ENCODE data around the gene THADA. TPM values are rescaled to one million over a fixed set of nuclear protein-coding genes. Genes with fewer than 3 reads are reported as not detected.

THADA gene
- total RNA-seq, 3 donors from 2014 or later (not counting 1 experiment from before 2014, with no cell fraction given): 34.1 to 35.7 (median 35.3) TPM

GRCh38 chr2:43518718-43519117 is 77.1 kb downstream of the THADA start:
- Histone ChIP-seq H3K9me3 (ENCODE audit: control insufficient read depth, insufficient read depth, low read length) (no peaks in the 10 kb centered on the region), H3K4me1 (ENCODE audit: control insufficient read depth, insufficient read depth, low read length) (no peaks in the 10 kb centered on the region), H3K27me3 (ENCODE audit: control insufficient read depth, insufficient read depth, low read length) (no peaks in the 10 kb centered on the region), H3K4me3 (ENCODE audit: low read length) (no peak overlapping the region), H3K36me3 (ENCODE audit: control insufficient read depth, insufficient read depth, low read length) (no peaks in the 10 kb centered on the region), H3K27ac (ENCODE audit: low read length) (no peak overlapping the region)
- H3K27me3 Mint-ChIP-seq (ENCODE audit: low read depth in 2 of 2): no peaks in the 10 kb centered on the region
- ATAC-seq: no peak
- intact Hi-C loops (cut with micrococcal nuclease): no loop called here
- DNase-seq: no peak
- H3K4me3 Mint-ChIP-seq: no peak overlapping the region
- H3K9me3 Mint-ChIP-seq: no peaks in the 10 kb centered on the region
- H3K4me1 Mint-ChIP-seq: peaks cover 5 to 7% of the 10 kb centered on the region in 2 donors
- H3K27ac Mint-ChIP-seq: peak overlapping the region; percentile 7 to 59
- H3K36me3 Mint-ChIP-seq: no peaks in the 10 kb centered on the region
- whole genome bisulfite sequencing (ENCODE audit: insufficient coverage): 100% methylated on average over 2 of the region's 2 CpGs
- TF ChIP-seq CTCF (IDR thresholded peaks at IDR 0.05): no peak

GRCh38 chr2:43518181-43518580 is 77.7 kb downstream of the THADA start:
- no peaks in the 10 kb centered on the region for H3K36me3 ChIP-seq (ENCODE audit: control insufficient read depth, insufficient read depth, low read length)
- no peaks in the 10 kb centered on the region for H3K4me1 ChIP-seq (ENCODE audit: control insufficient read depth, insufficient read depth, low read length)
- WGBS (ENCODE audit: insufficient coverage): 48% methylated on average over 1 of the region's 1 CpG
- intact Hi-C loops (cut with micrococcal nuclease): no loop called here
- Mint-ChIP-seq H3K27me3 (ENCODE audit: low read depth in 2 of 2) (no peaks in the 10 kb centered on the region), H3K4me1 (peaks cover 5 to 7% of the 10 kb centered on the region in 2 donors), H3K36me3 (no peaks in the 10 kb centered on the region), H3K9me3 (no peaks in the 10 kb centered on the region), H3K4me3 (no peak overlapping the region), H3K27ac (peak overlapping the region; percentile 7 to 59)
- TF ChIP-seq CTCF (IDR thresholded peaks at IDR 0.05): no peak
- DNase-seq (no peak), ATAC-seq (no peak)
- H3K9me3 ChIP-seq (ENCODE audit: control insufficient read depth, insufficient read depth, low read length): no peaks in the 10 kb centered on the region
- no peak overlapping the region for H3K4me3 ChIP-seq (ENCODE audit: low read length)
- H3K27me3 ChIP-seq (ENCODE audit: control insufficient read depth, insufficient read depth, low read length): no peaks in the 10 kb centered on the region
- no peak overlapping the region for H3K27ac ChIP-seq (ENCODE audit: low read length)

- TF ChIP-seq CTCF (IDR thresholded peaks at IDR 0.05): no peak
- no peaks in the 10 kb centered on the region for H3K36me3 ChIP-seq (ENCODE audit: control insufficient read depth, insufficient read depth, low read length)
- no peak overlapping the region for H3K4me3 ChIP-seq (ENCODE audit: low read length)
- Mint-ChIP-seq H3K4me1 (peaks cover 0 to 7% of the 10 kb centered on the region in 2 donors), H3K27me3 (ENCODE audit: low read depth in 2 of 2) (no peaks in the 10 kb centered on the region), H3K4me3 (no peak overlapping the region), H3K27ac (no peak overlapping the region), H3K36me3 (no peaks in the 10 kb centered on the region), H3K9me3 (no peaks in the 10 kb centered on the region)
- intact Hi-C loops (cut with micrococcal nuclease): no loop called here
- H3K4me1 ChIP-seq (ENCODE audit: control insufficient read depth, insufficient read depth, low read length): no peaks in the 10 kb centered on the region
- DNase-seq: no peak
- 84% methylated on average over 3 of the region's 5 CpGs for WGBS (ENCODE audit: insufficient coverage)
- H3K27me3 ChIP-seq (ENCODE audit: control insufficient read depth, insufficient read depth, low read length): no peaks in the 10 kb centered on the region
- no peaks in the 10 kb centered on the region for H3K9me3 ChIP-seq (ENCODE audit: control insufficient read depth, insufficient read depth, low read length)
- ATAC-seq: no peak
- H3K27ac ChIP-seq (ENCODE audit: low read length): no peak overlapping the region
Observed at GRCh38 chr2:43515807-43516497, 79.9 kb downstream of the THADA start.

- Mint-ChIP-seq H3K4me1 (peaks cover 0 to 7% of the 10 kb centered on the region in 2 donors), H3K4me3 (no peak overlapping the region), H3K36me3 (no peaks in the 10 kb centered on the region), H3K27me3 (ENCODE audit: low read depth in 2 of 2) (no peaks in the 10 kb centered on the region), H3K27ac (no peak overlapping the region), H3K9me3 (no peaks in the 10 kb centered on the region)
- WGBS (ENCODE audit: insufficient coverage): no CpG with 5 or more reads among the region's 3 CpGs
- intact Hi-C loops (cut with micrococcal nuclease): no loop called here
- H3K36me3 ChIP-seq (ENCODE audit: control insufficient read depth, insufficient read depth, low read length): no peaks in the 10 kb centered on the region
- H3K4me1 ChIP-seq (ENCODE audit: control insufficient read depth, insufficient read depth, low read length): no peaks in the 10 kb centered on the region
- no peak for ATAC-seq
- H3K27me3 ChIP-seq (ENCODE audit: control insufficient read depth, insufficient read depth, low read length): no peaks in the 10 kb centered on the region
- no peak for DNase-seq
- TF ChIP-seq CTCF (IDR thresholded peaks at IDR 0.05): no peak
- no peak overlapping the region for H3K4me3 ChIP-seq (ENCODE audit: low read length)
- no peaks in the 10 kb centered on the region for H3K9me3 ChIP-seq (ENCODE audit: control insufficient read depth, insufficient read depth, low read length)
- no peak overlapping the region for H3K27ac ChIP-seq (ENCODE audit: low read length)
Observed at GRCh38 chr2:43515248-43515647, 80.6 kb downstream of the THADA start.

Data from natural killer cell (primary cell).